VCaP (cell line): ENCODE data around the gene BUD13.

Experiments used
- H3K27ac ChIP-seq: fragments of 450-650 bp; 2 replicates; pipeline ENCODE4 v1.5.1; 2017
- TF ChIP-seq, protein P1 (sequence below): fragments of 450-650 bp; conservative IDR thresholded peaks from 2 replicates; pipeline ENCODE4 v1.5.1; 2017; ENCODE audit warnings: mild to moderate bottlenecking, moderate library complexity

Gene BUD13

DNA sequence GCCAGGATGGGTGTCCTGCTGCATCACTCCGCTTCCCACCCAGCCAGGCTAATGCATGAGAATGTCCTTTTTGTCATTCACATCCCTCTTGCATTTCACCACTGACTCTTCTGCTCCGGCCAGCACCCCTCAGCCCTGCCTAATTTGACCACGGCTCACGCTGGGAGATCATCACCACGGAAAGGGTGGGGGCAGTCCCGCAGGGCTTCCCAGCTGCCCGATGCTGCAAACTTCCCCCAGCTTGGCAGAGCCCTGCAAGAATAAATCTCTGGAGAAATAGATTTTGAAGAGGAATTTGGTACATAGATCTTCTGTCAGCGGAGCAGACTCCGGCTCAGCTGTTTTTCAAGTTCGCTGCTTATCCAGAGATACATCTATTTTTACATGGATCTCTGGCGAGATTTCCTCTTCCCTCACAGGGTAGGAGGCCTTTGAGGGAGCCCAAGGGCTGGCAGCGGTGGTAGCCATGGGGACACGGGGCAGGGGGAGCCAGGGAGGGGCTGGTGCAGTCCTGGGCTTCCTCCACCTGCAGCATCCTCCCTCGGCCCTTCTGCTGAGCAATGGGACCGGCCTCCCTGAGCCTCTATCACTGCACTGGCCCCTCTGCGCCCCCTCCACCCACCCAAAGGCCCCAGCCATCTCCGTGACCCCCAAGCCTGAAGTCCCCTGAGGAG lies 62.6 kb downstream of the BUD13 start:
- TF ChIP-seq, protein P1, sequence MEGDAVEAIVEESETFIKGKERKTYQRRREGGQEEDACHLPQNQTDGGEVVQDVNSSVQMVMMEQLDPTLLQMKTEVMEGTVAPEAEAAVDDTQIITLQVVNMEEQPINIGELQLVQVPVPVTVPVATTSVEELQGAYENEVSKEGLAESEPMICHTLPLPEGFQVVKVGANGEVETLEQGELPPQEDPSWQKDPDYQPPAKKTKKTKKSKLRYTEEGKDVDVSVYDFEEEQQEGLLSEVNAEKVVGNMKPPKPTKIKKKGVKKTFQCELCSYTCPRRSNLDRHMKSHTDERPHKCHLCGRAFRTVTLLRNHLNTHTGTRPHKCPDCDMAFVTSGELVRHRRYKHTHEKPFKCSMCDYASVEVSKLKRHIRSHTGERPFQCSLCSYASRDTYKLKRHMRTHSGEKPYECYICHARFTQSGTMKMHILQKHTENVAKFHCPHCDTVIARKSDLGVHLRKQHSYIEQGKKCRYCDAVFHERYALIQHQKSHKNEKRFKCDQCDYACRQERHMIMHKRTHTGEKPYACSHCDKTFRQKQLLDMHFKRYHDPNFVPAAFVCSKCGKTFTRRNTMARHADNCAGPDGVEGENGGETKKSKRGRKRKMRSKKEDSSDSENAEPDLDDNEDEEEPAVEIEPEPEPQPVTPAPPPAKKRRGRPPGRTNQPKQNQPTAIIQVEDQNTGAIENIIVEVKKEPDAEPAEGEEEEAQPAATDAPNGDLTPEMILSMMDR = no peak
- no peak overlapping the region for H3K27ac ChIP-seq

DNA sequence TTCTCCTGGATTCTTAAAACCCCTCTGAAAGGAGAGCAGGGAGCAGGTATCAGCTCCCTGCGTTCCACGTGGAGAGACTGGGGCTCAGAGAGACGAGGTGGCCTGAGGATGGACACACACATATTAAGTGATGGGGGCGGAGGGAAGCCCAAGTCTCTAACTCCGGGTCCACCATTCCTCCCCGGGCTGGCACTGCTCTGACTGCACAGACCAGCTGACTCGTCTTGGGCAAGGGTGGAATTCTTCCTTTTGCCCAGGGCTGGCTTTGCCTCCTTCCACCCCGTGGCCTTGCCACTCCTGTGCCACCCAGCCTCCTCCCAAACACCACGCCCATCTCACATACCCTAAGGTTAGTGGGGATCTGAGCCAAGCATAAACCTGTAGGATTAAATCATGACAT lies 65.0 kb downstream of the BUD13 start:
- H3K27ac ChIP-seq = no peak overlapping the region
- TF ChIP-seq, protein P1 = no peak

DNA sequence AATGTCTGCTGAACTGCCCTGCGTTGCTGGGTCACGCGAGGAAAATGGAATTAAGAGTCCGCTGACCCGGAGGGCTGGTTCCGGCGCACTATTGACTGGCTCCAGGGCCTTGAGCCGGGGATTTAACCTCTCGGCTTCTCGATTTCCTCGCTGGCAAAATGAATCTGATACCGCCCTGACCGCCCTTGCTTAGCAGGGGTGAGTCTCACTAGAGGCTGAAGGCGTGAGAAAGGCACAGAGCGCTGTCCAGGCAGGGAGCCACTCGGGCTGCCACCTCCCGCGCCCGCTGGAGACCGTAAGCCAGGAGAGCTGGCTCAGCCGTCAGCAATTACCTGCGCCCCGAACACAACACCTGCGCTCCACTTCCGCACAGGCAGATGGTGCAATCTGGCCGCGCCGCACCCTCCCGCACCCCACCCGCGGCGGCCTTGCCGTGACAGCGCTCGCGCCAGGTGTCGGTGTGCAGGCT lies 65.6 kb downstream of the BUD13 start:
- TF ChIP-seq, protein P1 = no peak
- H3K27ac ChIP-seq = no peak overlapping the region

DNA sequence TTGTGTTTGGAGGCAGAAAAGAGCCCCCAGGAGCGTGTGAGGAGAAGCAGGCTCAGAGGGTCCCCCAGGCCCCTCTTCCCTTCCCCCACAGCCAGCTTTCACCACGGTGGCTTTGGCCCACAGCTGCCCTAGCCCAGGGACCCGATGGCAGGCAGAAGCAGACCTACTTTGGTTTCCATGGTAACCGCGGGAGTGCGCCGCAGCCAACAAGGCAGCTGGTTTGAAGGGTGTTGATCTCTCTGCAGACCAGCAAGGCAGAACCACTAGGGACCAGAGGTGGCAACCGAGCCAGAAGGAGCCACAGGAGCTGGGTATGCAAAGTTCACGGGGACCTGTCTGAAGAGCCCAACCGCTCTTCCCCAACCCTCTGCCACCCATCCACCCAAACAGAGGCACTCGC lies 69.4 kb downstream of the BUD13 start:
- TF ChIP-seq, protein P1 = no peak
- no peak overlapping the region for H3K27ac ChIP-seq

DNA sequence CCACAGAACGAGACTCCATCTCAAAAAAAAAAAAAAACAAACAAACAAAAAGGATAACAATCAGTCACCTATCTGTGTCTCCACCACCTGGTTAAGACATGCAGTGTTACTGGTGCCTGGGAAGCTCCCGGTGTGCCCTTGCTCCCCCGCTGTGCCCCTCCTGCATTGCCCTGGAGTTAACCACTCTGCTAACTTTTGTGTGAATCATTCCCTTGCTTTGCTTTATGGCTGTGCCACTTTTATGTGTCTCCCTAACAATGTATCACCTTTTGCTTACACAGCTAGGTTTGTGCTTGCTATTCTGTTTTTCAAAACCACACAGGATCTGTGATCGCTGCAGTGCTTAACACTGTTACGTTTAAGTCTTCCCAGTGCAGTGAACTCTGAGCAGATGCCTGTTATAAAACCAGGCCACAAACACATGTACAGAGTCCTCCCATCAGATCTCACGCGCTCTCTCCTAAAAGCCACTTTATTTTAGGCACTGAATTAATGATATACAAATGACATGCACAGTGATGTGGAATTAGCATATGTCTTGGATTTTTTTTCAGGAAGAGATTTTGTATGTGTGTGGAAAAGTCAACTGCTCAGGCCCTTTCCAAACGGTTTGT lies 69.9 kb downstream of the BUD13 start:
- H3K27ac ChIP-seq = no peak overlapping the region
- TF ChIP-seq, protein P1 = no peak

DNA sequence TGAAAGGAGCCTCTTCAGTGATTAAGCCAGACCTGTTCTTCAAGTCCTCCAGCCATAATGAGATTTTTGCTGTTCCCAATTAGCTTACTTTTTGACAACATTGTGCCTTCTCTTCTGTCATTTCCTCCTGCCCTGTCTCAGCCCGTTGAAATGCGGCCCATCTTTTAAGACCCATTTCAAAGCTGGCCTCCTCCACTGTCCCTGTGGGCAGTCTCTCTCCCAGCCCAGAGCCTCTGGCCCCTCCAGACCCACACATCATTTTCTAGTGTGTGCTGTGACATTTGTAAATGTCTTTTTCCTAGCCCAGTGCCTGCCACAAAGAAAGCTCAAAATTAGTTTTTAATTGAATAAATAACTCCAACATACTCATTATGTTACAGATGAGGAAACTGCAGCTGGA lies 70.9 kb downstream of the BUD13 start:
- no peak overlapping the region for H3K27ac ChIP-seq
- TF ChIP-seq, protein P1 = no peak

DNA sequence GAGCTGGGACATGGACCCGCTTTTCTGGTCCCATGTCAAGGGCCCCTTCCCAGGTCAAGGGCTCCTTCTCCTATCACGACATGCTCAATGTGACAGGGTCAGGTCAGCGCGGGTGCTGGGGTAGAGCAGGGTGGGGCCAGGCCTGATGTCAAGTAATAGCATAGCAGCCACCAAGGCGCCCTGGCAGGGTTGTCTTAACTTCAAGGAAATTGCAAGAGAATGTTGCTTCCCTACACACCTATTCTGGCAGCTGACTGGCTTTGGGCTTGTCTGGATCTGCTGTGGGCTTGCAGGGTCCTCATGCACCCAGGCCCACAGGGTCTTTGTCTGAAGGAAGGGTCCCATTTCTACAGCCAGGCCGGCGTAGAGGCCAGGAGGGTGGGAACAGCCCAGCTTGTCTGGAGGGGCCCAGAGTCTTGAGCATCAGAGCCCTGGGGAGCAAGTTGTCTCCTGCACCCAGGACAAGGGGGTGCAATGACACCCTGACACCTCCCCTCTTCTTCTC lies 71.4 kb downstream of the BUD13 start:
- TF ChIP-seq, protein P1 = no peak
- H3K27ac ChIP-seq = no peak overlapping the region
